AG10803 (cell line): ENCODE measurements around the gene NFAT5.
A peak's percentile ranks its signal among the peaks of the same experiment; 100 is the strongest.
"Not testable (repeated sequence)": the region's sequence is repeated elsewhere in the genome, so short reads cannot be mapped to it uniquely, and the experiment has no call there.

Source experiments
- DNase-seq: peaks from one replicate; pipeline ENCODE4 v3.0.0; 2010; ENCODE audit warnings: low read depth
- H3K4me3 ChIP-seq: 2 replicates; pipeline ENCODE4 v1.5.1; 2011; ENCODE audit warnings: mild to moderate bottlenecking, low read length, control low read depth
- TF ChIP-seq, protein P1 (sequence below): conservative IDR thresholded peaks from 2 replicates; pipeline ENCODE4 v1.5.1; 2011; ENCODE audit warnings: mild to moderate bottlenecking, low read length, control low read depth, inconsistent platforms

The NFAT5 gene, protein sequence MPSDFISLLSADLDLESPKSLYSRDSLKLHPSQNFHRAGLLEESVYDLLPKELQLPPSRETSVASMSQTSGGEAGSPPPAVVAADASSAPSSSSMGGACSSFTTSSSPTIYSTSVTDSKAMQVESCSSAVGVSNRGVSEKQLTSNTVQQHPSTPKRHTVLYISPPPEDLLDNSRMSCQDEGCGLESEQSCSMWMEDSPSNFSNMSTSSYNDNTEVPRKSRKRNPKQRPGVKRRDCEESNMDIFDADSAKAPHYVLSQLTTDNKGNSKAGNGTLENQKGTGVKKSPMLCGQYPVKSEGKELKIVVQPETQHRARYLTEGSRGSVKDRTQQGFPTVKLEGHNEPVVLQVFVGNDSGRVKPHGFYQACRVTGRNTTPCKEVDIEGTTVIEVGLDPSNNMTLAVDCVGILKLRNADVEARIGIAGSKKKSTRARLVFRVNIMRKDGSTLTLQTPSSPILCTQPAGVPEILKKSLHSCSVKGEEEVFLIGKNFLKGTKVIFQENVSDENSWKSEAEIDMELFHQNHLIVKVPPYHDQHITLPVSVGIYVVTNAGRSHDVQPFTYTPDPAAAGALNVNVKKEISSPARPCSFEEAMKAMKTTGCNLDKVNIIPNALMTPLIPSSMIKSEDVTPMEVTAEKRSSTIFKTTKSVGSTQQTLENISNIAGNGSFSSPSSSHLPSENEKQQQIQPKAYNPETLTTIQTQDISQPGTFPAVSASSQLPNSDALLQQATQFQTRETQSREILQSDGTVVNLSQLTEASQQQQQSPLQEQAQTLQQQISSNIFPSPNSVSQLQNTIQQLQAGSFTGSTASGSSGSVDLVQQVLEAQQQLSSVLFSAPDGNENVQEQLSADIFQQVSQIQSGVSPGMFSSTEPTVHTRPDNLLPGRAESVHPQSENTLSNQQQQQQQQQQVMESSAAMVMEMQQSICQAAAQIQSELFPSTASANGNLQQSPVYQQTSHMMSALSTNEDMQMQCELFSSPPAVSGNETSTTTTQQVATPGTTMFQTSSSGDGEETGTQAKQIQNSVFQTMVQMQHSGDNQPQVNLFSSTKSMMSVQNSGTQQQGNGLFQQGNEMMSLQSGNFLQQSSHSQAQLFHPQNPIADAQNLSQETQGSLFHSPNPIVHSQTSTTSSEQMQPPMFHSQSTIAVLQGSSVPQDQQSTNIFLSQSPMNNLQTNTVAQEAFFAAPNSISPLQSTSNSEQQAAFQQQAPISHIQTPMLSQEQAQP (N-terminal part only)

DNA sequence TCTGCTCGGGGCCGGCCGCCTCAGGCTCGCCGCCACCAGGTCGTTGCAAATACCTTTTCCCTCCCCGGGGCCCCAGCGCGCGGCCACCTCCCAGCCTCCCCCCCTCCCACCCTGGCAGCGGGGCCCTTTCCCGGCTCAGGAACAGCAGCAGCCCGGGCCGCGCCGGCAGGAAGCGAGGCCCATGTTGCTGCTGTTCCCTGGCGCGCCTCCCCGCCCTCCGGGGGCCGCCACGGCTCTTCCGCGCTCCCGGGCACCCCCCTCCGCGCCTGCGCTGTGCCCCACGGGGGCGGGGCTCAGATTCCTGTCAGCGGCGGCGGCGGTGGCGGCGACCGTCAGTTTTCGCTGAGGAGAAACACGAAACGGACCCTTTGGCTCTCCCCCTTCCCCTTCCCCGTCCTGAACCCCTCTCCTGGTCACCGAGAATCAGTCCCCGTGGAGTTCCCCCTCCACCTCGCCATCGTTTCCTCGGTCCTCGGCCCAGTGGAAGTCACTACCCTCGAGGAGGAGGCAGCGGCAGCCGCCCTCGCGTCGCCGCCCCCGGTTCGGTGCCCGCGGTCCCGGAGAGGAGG, at the start of gene NFAT5:
Gene NFAT5 (plus strand): TSS at position 296 of the 569 bp plus-strand sequence. CDS start 336 bp downstream, outside the sequence.
- peak; percentile 83 for DNase-seq
- H3K4me3 ChIP-seq = peak within 1 kb of the TSS; percentile 94
- TF ChIP-seq, protein P1, sequence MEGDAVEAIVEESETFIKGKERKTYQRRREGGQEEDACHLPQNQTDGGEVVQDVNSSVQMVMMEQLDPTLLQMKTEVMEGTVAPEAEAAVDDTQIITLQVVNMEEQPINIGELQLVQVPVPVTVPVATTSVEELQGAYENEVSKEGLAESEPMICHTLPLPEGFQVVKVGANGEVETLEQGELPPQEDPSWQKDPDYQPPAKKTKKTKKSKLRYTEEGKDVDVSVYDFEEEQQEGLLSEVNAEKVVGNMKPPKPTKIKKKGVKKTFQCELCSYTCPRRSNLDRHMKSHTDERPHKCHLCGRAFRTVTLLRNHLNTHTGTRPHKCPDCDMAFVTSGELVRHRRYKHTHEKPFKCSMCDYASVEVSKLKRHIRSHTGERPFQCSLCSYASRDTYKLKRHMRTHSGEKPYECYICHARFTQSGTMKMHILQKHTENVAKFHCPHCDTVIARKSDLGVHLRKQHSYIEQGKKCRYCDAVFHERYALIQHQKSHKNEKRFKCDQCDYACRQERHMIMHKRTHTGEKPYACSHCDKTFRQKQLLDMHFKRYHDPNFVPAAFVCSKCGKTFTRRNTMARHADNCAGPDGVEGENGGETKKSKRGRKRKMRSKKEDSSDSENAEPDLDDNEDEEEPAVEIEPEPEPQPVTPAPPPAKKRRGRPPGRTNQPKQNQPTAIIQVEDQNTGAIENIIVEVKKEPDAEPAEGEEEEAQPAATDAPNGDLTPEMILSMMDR = no peak

- H3K4me3 ChIP-seq, DNase-seq: not testable (repeated sequence)
These were observed 47.9 kb upstream of the NFAT5 start for GRCh38 chr16:69517914-69518313.

DNA sequence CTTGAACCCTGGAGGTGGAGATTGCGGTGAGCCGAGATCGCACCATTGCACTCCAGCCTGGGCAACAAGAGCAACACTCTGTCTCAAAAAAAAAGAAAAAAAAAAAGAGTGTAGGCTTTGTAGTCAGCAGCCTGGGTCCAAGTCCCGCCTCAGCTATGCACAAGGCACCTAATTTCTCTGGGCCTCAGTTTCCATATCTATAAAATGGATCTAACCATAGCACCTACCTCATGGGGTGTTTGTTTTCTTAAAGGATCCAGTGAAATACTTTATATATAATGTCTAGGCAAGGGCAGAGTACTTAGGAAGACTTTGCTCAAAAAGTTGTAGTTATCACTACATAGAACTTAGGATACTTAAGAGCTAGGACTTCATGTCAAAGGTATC, 45.4 kb upstream of the NFAT5 start:
- TF ChIP-seq, protein P1 = no peak
- no peak for DNase-seq
- H3K4me3 ChIP-seq = no peak overlapping the region

GRCh38 chr16:69520800-69521602, 44.8 kb upstream of the NFAT5 start:
- TF ChIP-seq, protein P1 = no peak
- H3K4me3 ChIP-seq = no peak overlapping the region
- DNase-seq = peak; percentile 71

DNA sequence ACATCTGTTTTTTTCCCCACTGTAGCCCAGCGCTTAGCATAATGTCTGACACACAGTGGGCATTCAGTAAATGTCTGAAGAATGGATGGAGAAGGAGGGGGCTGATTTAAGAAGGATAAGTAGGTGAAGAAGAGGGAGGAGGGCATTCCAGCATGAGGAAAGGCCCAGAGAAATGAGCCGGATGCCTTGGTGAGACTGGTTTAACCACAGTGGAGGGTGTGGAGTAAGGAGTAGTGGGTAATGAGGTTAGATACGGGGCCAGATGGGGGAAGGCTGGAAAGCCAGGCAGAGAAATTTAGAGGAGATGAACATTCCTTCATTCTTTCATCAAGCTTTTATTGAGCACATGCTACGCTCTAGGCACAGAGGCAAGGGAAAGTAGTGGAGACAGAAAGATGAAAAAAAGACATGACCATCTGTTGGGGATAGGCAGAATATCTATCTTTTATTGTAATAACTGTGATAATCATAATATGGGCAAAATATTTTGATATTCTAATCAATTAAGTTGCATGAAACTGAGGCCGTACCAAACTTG, 43.7 kb upstream of the NFAT5 start:
- TF ChIP-seq, protein P1 = no peak
- peak; percentile 16 for DNase-seq
- H3K4me3 ChIP-seq = no peak overlapping the region

DNA sequence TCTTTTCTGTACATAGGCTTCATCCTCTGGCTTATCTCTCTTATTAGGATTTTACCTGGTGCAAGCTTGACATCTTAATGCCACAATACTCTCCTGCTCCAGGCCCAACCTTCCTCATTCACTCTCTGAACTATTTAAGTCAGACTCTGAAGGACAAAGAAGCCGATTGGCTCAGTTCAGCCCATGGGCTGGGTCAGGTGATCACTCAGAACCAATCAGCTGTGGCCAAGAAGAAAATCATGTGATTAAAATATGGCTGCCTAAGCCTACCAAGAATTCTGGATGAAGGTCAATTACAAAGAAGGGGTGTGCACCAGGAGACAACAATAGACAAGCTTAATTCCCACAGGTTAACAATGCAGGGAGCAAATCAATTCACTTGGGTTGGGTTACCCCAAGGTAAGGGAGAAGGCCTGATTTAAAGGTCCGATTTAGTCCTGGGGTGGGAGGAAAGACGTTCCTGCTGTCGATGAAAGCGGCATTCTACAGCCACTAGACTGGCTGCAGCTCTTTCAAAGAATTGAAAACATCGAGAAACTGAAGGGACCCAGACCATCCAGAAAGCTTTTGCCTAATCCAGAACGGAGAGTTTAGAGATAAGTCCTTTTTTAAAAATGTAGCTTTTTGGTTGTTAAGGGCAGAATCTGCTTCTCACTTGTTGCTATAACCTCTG, 42.9 kb upstream of the NFAT5 start:
- no peak for DNase-seq
- no peak overlapping the region for H3K4me3 ChIP-seq
- TF ChIP-seq, protein P1 = no peak
